Mesenchymal stem cell (in vitro differentiated cells and primary cell): ENCODE data around the gene KLHL29. TPM values are rescaled to one million over a fixed set of nuclear protein-coding genes. Genes with fewer than 3 reads are reported as not detected.

ENCODE experiments used
- DNase-seq: peaks from one replicate; pipeline ENCODE4 v3.0.0-alpha.2; 2013
- H2AFZ ChIP-seq: one replicate; pipeline ENCODE4 v1.6.1; 2013; ENCODE audit warnings: low read depth, mild to moderate bottlenecking, control low read depth, inconsistent platforms, low read length, moderate library complexity
- H2AK5ac ChIP-seq: 2 replicates; pipeline ENCODE4 v1.6.1; 2013; ENCODE audit warnings: low read length, moderate library complexity, mild to moderate bottlenecking, inconsistent platforms; ENCODE audit not compliant: severe bottlenecking
- H2BK120ac ChIP-seq: one replicate; pipeline ENCODE4 v1.6.1; 2013; ENCODE audit warnings: low read depth, mild to moderate bottlenecking, inconsistent platforms, low read length, moderate library complexity
- H2BK12ac ChIP-seq, 2 experiments: one replicate each; pipeline ENCODE4 v1.6.1; 2013; ENCODE audit warnings: inconsistent platforms in 2 of 2, low read length in 2 of 2, mild to moderate bottlenecking in 2 of 2, moderate library complexity in 2 of 2, control low read depth in 1 of 2
- H2BK15ac ChIP-seq: one replicate; pipeline ENCODE4 v1.6.1; 2013; ENCODE audit warnings: mild to moderate bottlenecking, low read depth, inconsistent platforms; ENCODE audit not compliant: poor library complexity, severe bottlenecking
- H2BK5ac ChIP-seq: 2 replicates; pipeline ENCODE4 v1.6.1; 2013; ENCODE audit warnings: low read depth, mild to moderate bottlenecking, low read length, control low read depth, inconsistent platforms; ENCODE audit not compliant: poor library complexity, severe bottlenecking
- H3K14ac ChIP-seq, 2 experiments: one replicate each; pipeline ENCODE4 v1.6.1; 2013; ENCODE audit warnings: inconsistent platforms in 2 of 2, low read length in 2 of 2, control low read depth in 1 of 2, mild to moderate bottlenecking in 1 of 2, moderate library complexity in 1 of 2
- H3K18ac ChIP-seq, 2 experiments: one replicate each; pipeline ENCODE4 v1.6.1; 2013; ENCODE audit warnings: inconsistent platforms in 2 of 2, low read length in 2 of 2, control low read depth in 1 of 2, low read depth in 1 of 2, mild to moderate bottlenecking in 1 of 2
- H3K23ac ChIP-seq, 2 experiments: one replicate each; pipeline ENCODE4 v1.6.1; 2013; ENCODE audit warnings: inconsistent platforms in 2 of 2, low read length in 2 of 2, mild to moderate bottlenecking in 2 of 2, moderate library complexity in 2 of 2, control low read depth in 1 of 2
- H3K27ac ChIP-seq: 2 replicates; pipeline ENCODE4 v1.5.1; 2013; ENCODE audit warnings: mild to moderate bottlenecking, moderate library complexity, low read length, control low read depth, inconsistent platforms; ENCODE audit not compliant: poor library complexity, severe bottlenecking
- H3K27me3 ChIP-seq, 2 experiments: 2 replicates each; pipeline versions ENCODE4 v1.6.1 to v1.7.0; 2013; ENCODE audit warnings: low read length in 2 of 2, mild to moderate bottlenecking in 2 of 2, moderate library complexity in 2 of 2, control low read depth in 1 of 2, inconsistent platforms in 1 of 2; ENCODE audit not compliant: control insufficient read depth in 1 of 2, insufficient read depth in 1 of 2
- H3K36me3 ChIP-seq, 2 experiments: 2 replicates each; pipeline versions ENCODE4 v1.6.1 to v1.7.0; 2013; ENCODE audit warnings: low read length in 2 of 2, control low read depth in 1 of 2, inconsistent platforms in 1 of 2, low read depth in 1 of 2, mild to moderate bottlenecking in 1 of 2; ENCODE audit not compliant: insufficient read depth in 2 of 2, control insufficient read depth in 1 of 2
- H3K4ac ChIP-seq, 2 experiments: one replicate each; pipeline ENCODE4 v1.6.1; 2013; ENCODE audit warnings: inconsistent platforms in 2 of 2, low read length in 2 of 2, mild to moderate bottlenecking in 2 of 2, moderate library complexity in 2 of 2, control low read depth in 1 of 2, low read depth in 1 of 2
- H3K4me1 ChIP-seq: 2 replicates; pipeline ENCODE4 v1.6.1; 2013; ENCODE audit warnings: low read depth, low read length, control low read depth; ENCODE audit not compliant: control insufficient read depth, insufficient read depth
- H3K4me2 ChIP-seq: 2 replicates; pipeline ENCODE4 v1.6.1; 2013; ENCODE audit warnings: low read length, mild to moderate bottlenecking, inconsistent platforms; ENCODE audit not compliant: poor library complexity, severe bottlenecking
- H3K4me3 ChIP-seq, 2 experiments: 2 replicates each; pipeline versions ENCODE4 v1.5.1 to v1.7.0; 2013; ENCODE audit warnings: low read length in 2 of 2, mild to moderate bottlenecking in 2 of 2, control low read depth in 1 of 2, low read depth in 1 of 2; ENCODE audit not compliant: insufficient read depth in 1 of 2
- H3K79me1 ChIP-seq: replicated peaks from 2 replicates; pipeline ENCODE4 v1.6.1; 2013; ENCODE audit warnings: mild to moderate bottlenecking, control low read depth, low read length, inconsistent platforms; ENCODE audit not compliant: poor library complexity, severe bottlenecking
- H3K9ac ChIP-seq: 2 replicates; pipeline ENCODE4 v1.7.0; 2013; ENCODE audit warnings: mild to moderate bottlenecking, low read length, moderate library complexity
- H3K9me3 ChIP-seq: 2 replicates; pipeline ENCODE4 v1.7.0; 2013; ENCODE audit warnings: mild to moderate bottlenecking, low read length; ENCODE audit not compliant: control insufficient read depth
- H4K8ac ChIP-seq: one replicate; pipeline ENCODE4 v1.6.1; 2013; ENCODE audit warnings: inconsistent platforms, mild to moderate bottlenecking, low read length, moderate library complexity
- H4K91ac ChIP-seq: one replicate; pipeline ENCODE4 v1.6.1; 2013; ENCODE audit warnings: mild to moderate bottlenecking, low read length, inconsistent platforms
- WGBS: methylation state at CpG from one replicate; pipeline ENCODE4 v1.1.7; 2013; ENCODE audit warnings: mixed read lengths; 5-methylcytosine and 5-hydroxymethylcytosine counted together
- polyA plus RNA-seq, 2 experiments: library from polyadenylated mRNA; stranded (reverse); fragments of 200-250 nt; gene quantifications; one replicate each; pipeline ENCODE4 v1.2.3, GENCODE V29; 2013

Gene KLHL29
- 11.5 TPM for polyA plus RNA-seq (2013, experiment 1 of 2)
- 11.2 TPM for polyA plus RNA-seq (2013, experiment 2 of 2)

- Histone ChIP-seq H3K27ac (no peak within 1 kb of the TSS), H3K4me2 (peak within 1 kb of the TSS; percentile 95), H3K9me3 (no peaks in the 10 kb centered on the region), H3K27me3 (peaks cover 0 to 3% of the 10 kb centered on the region in 2 experiments), H2BK12ac (peak within 1 kb of the TSS in 1 of 2 experiments; percentile 73), H2AFZ (peak within 1 kb of the TSS; percentile 78), H3K14ac (peak within 1 kb of the TSS in 1 of 2 experiments; percentile 70), H2BK5ac (no peak within 1 kb of the TSS), H3K4me1 (peaks cover 18% of the 10 kb centered on the region), H4K91ac (peak within 1 kb of the TSS; percentile 85), H3K9ac (peak within 1 kb of the TSS; percentile 80), H3K4me3 (peak within 1 kb of the TSS; percentile 78 to 85), H2BK15ac (peak within 1 kb of the TSS; percentile 57), H3K4ac (peak within 1 kb of the TSS in 1 of 2 experiments; percentile 66), H2AK5ac (no peak within 1 kb of the TSS), H4K8ac (peak within 1 kb of the TSS; percentile 91), H3K18ac (peak within 1 kb of the TSS; percentile 72 to 86), H3K79me1 (peaks cover 11% of the 10 kb centered on the region), H3K23ac (peak within 1 kb of the TSS in 1 of 2 experiments; percentile 98), H3K36me3 (no peaks in the 10 kb centered on the region), H2BK120ac (peak within 1 kb of the TSS; percentile 67)
- WGBS: 1% methylated on average over 43 of the region's 91 CpGs
- peak; percentile 76 for DNase-seq
Observed at GRCh38 chr2:23384551-23385343, at the start of gene KLHL29. Gene KLHL29 (plus strand): TSS chr2:23385179. CDS start chr2:23562197, 177,018 bp downstream.

- WGBS: 85% methylated on average over 2 of the region's 2 CpGs
- no peaks in the 10 kb centered on the region for H3K79me1 ChIP-seq
Observed at GRCh38 chr2:23335550-23335949, 49.4 kb upstream of the KLHL29 start.

GRCh38 chr2:23342075-23342474 lies 42.9 kb upstream of the KLHL29 start:
- H2BK15ac ChIP-seq: no peak overlapping the region
- H3K9ac ChIP-seq: no peak overlapping the region
- no peaks in the 10 kb centered on the region for H3K36me3 ChIP-seq
- H3K4me2 ChIP-seq: no peak overlapping the region
- H3K14ac ChIP-seq: no peak overlapping the region
- H4K8ac ChIP-seq: no peak overlapping the region
- no peak overlapping the region for H3K27ac ChIP-seq
- H3K23ac ChIP-seq: no peak overlapping the region
- H3K9me3 ChIP-seq: peaks cover 15% of the 10 kb centered on the region
- H3K4me3 ChIP-seq: no peak overlapping the region
- no peak overlapping the region for H2BK12ac ChIP-seq
- peaks cover 36 to 48% of the 10 kb centered on the region in 2 experiments for H3K27me3 ChIP-seq
- H3K4ac ChIP-seq: no peak overlapping the region
- H4K91ac ChIP-seq: no peak overlapping the region
- no peak overlapping the region for H3K18ac ChIP-seq
- no peaks in the 10 kb centered on the region for H3K79me1 ChIP-seq
- H2AK5ac ChIP-seq: no peak overlapping the region
- WGBS: 73% methylated on average over 3 of the region's 3 CpGs
- H2AFZ ChIP-seq: no peak overlapping the region
- DNase-seq: no peak
- no peak overlapping the region for H2BK120ac ChIP-seq
- H3K4me1 ChIP-seq: no peaks in the 10 kb centered on the region
- H2BK5ac ChIP-seq: no peak overlapping the region

More at GRCh38 chr2:23335550-23335949, 49.4 kb upstream of the KLHL29 start:
- no peak overlapping the region for H3K27ac ChIP-seq
- H3K9me3 ChIP-seq: peaks cover 3% of the 10 kb centered on the region
- H2AK5ac ChIP-seq: no peak overlapping the region
- no peak overlapping the region for H3K14ac ChIP-seq
- no peak overlapping the region for H4K91ac ChIP-seq
- no peak overlapping the region for H2BK5ac ChIP-seq
- H3K4me1 ChIP-seq: no peaks in the 10 kb centered on the region
- no peak overlapping the region for H4K8ac ChIP-seq
- no peak overlapping the region for H2BK15ac ChIP-seq
- H3K23ac ChIP-seq: no peak overlapping the region
- H3K4me2 ChIP-seq: no peak overlapping the region
- no peak overlapping the region for H2BK12ac ChIP-seq
- DNase-seq: no peak
- peaks cover 36 to 39% of the 10 kb centered on the region in 2 experiments for H3K27me3 ChIP-seq
- no peak overlapping the region for H2AFZ ChIP-seq
- no peak overlapping the region for H3K9ac ChIP-seq
- no peak overlapping the region for H3K18ac ChIP-seq
- no peaks in the 10 kb centered on the region for H3K36me3 ChIP-seq
- H2BK120ac ChIP-seq: no peak overlapping the region
- no peak overlapping the region for H3K4me3 ChIP-seq
- no peak overlapping the region for H3K4ac ChIP-seq

- DNase-seq: no peak
- no peak overlapping the region for H2BK12ac ChIP-seq
- peaks cover 6% of the 10 kb centered on the region for H3K9me3 ChIP-seq
- no peak overlapping the region for H3K4ac ChIP-seq
- H3K4me2 ChIP-seq: no peak overlapping the region
- H2AFZ ChIP-seq: no peak overlapping the region
- no peak overlapping the region for H2BK5ac ChIP-seq
- peaks cover 39 to 44% of the 10 kb centered on the region in 2 experiments for H3K27me3 ChIP-seq
- no peak overlapping the region for H3K27ac ChIP-seq
- H3K14ac ChIP-seq: no peak overlapping the region
- 88% methylated on average over 4 of the region's 4 CpGs for WGBS
- H3K23ac ChIP-seq: no peak overlapping the region
- H3K9ac ChIP-seq: no peak overlapping the region
- no peaks in the 10 kb centered on the region for H3K36me3 ChIP-seq
- H3K18ac ChIP-seq: no peak overlapping the region
- H2BK120ac ChIP-seq: no peak overlapping the region
- no peak overlapping the region for H2BK15ac ChIP-seq
- H3K4me1 ChIP-seq: peaks cover 14% of the 10 kb centered on the region
- no peaks in the 10 kb centered on the region for H3K79me1 ChIP-seq
- no peak overlapping the region for H3K4me3 ChIP-seq
- H4K91ac ChIP-seq: no peak overlapping the region
- no peak overlapping the region for H4K8ac ChIP-seq
- no peak overlapping the region for H2AK5ac ChIP-seq
Observed at GRCh38 chr2:23346029-23346428, 39.0 kb upstream of the KLHL29 start.
